GM21515 (cell line): ENCODE measurements around the gene STAC2.
"Not testable (repeated sequence)": the region's sequence is repeated elsewhere in the genome, so short reads cannot be mapped to it uniquely, and the experiment has no call there.

Experiments used
- ATAC-seq: cut with Tn5 transposase; IDR thresholded peaks from one replicate; pipeline ENCODE4 v1.9.1; 2021; ENCODE audit not compliant: unreplicated experiment

Gene STAC2

GRCh38 chr17:39225308-39225958 lies at the start of gene STAC2:
Gene STAC2, minus strand, starts transcription at chr17:39225945. Its CDS starts 443 bp downstream, at chr17:39225502.
- ATAC-seq = no peak

GRCh38 chr17:39271546-39271945 lies 45.8 kb upstream of the STAC2 start:
- no peak for ATAC-seq

GRCh38 chr17:39270923-39271322 lies 45.2 kb upstream of the STAC2 start:
- no peak for ATAC-seq

GRCh38 chr17:39264119-39264518 lies 38.4 kb upstream of the STAC2 start:
- ATAC-seq = no peak

DNA sequence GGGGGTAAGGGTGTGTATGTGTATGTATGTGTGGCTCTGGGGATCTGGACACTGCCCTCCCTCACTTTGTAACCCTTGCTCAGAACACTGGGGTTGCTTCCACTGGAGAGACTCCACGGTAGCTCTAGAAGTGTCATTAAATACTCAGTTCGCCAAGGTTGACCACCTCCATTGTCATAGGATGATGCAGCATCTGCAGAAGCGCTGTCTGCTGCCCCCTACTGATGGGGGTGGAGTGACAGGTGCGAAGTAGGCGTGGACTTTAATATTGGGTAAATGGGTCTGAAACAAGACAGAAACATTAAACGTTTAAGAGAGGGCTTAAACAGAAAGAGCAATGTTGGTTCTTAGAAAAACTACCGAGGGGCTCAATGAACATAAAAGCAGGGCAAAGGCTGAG lies 35.5 kb upstream of the STAC2 start:
- ATAC-seq = no peak

- no peak for ATAC-seq
These were observed 27.2 kb upstream of the STAC2 start for GRCh38 chr17:39252788-39253460.

DNA sequence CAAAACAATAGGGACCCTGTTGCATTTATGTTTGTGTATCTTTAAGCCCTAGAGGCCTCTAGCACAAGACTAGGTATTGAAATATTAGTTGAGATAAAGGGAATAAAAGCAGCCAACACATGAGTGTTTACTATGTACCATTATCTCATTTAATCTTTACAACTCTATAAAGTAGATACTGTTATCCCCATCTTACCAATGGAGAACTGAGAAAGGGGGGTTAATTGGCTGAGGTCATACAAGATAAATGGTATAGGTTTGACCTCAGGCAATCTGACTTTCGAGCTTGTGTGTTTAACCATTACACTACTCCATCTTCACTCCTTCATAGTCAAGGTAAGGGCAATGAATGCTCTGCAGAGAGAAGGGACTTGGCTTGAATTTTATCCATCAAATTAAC lies 26.3 kb upstream of the STAC2 start:
- ATAC-seq = no peak

DNA sequence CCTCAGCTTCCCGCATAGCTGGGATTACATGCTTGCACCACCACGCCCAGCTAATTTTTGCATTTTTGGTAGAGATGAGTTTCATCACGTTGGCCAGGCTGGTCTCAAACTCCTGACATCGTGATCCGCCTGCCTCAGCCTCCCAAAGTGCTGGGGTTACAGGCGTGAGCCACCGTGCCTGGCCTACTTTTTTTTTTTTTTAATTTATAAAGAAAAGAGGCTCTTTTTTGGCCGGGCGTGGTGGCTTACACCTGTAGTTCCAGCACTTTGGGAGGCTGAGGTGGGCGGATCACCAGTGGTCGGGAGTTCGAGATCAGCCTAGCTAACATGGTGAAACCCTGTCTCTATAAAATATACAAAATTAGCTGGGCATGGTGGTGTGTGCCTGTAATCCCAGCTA lies 24.3 kb upstream of the STAC2 start:
- not testable (repeated sequence) for ATAC-seq

- ATAC-seq = no peak
These were observed 20.5 kb upstream of the STAC2 start for GRCh38 chr17:39246274-39246673.

DNA sequence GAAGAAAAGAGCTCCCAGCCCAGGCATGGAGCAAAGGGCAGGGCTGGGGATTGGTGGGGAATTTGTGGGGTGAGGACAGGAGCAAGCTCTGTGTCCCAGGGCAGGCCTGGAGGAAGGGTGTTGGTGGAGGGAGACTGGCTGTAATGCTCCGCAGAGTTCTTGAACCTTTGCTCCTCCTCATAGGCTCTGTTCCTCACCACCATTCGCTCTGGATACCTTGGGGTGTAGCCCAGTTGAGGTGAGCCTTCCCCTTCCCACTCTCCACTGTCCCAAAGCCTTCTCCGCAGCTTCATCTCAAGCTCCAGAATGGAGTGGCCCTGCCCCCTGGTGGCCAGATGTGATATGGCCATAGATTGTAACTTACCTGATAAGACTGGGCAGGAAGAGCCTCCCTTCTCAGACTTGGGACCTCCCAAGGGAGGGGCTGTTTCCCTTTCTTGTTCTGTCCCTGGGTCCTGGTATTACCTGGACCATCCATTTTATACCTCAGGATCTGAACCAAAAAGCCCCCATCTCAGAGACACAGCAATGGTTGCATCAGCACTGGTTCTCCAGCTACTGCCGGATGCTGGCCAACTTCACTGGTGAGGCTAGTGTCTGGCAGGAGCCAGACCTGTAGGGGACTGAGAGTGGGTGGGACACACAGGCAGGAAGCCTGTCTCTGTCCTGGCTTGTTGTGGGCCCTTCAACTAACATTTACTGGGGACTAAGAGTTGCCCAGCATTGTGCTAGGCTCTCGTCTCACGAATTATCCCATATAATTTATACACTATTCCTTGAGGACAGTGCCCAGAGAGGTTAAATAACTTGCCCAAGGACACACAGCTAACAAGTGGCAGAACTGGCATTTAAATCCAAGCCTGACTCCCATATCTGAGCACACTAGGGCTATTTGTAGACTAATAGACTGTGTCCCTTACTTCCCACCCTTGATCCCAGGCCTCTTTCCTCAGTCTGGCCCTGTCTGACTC lies 19.1 kb upstream of the STAC2 start:
- ATAC-seq = no peak

DNA sequence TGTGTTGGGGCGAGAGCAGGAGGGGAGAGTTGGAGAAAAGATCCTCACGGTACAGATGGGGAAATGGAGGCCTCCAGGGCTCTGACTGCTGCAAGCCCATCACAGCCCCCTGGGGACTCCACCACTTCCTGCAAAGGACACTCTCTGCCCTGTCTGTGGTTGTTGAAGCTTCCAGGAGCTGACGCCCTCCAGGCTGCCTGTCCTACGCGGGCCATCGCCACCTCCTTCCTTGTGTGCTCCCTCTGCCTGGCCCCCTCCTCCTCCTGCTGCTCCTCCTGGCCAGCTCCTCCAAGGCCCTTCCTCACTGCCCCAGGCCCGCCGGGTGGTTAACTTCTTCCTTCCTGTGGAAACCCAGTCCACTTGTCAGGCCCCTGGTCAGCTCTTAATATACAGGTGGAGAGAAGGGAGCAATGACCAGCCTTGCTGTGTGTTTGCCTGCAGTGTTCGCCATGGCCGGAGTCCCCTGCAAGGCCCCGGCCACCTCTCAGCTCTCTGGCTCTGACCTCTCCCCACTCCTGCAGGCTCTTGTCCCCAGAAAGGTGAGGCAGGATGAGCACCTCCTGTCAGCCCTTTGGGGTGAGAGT lies 18.4 kb upstream of the STAC2 start:
- no peak for ATAC-seq

GRCh38 chr17:39243155-39243554 lies 17.4 kb upstream of the STAC2 start:
- no peak for ATAC-seq

GRCh38 chr17:39240631-39241030 lies 14.9 kb upstream of the STAC2 start:
- ATAC-seq = no peak

DNA sequence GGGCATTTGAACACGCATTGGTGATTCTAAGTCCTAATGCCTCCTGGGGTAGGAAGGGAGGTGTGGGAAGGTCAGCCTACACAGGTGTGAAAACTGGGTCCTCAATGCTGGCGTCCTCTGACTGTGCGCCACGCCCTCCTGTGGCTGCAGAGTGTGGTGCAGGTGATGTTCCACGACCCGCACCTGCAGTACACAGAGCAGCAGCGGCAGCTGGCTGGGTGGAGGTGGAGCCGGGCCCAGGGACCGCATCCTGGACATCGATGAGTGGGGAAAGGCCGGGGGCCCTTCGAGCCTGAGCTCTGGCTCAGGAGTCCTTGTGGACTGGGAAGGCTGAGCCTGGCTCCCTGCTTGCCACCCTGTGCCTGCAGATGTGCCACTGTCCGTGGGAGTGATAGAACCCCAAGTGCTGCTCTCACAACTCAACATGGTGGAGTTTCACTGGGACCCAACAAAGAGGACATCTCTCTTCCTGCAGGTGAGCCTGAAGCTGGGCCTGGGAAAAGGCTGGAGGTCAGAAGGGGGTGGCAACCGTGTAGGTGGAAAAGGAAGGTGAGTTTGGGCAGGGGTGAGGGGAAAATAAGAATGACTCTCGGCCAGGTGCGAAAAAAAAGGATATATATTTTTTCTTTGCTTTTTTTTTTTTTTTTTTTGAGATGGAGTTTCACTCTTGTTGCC lies 14.0 kb upstream of the STAC2 start:
- ATAC-seq = no peak

GRCh38 chr17:39238311-39238972 lies 12.7 kb upstream of the STAC2 start:
- no peak for ATAC-seq

GRCh38 chr17:39237586-39237985 lies 11.8 kb upstream of the STAC2 start:
- no peak for ATAC-seq

GRCh38 chr17:39236981-39237441 lies 11.3 kb upstream of the STAC2 start:
- ATAC-seq = no peak

DNA sequence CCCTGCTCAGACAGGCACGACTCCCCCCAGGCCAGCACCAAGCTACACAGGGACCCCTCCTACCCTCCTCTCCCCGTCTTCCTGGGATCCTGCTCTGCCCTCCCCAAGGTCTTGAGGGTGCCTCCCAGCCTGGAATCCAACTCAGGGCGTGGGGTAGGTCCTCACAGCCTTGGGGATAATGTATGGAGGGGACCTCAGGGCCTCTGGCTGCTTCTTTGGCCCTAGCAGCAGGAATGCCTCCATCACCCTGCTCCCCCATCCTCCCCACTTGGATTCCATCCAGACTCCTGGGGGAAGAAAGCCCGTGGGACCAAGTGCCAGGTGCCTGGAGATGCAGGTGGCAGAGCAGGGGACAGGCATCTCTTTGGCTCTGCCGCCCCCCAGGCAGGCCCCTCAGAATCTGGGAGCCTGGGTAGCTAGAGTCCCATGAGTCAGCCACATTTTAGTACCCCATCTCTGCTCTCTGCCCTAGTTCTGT lies 10.7 kb upstream of the STAC2 start:
- ATAC-seq = no peak

- no peak for ATAC-seq
These were observed 10.1 kb upstream of the STAC2 start for GRCh38 chr17:39235555-39236449.
